ENCODE data around the gene FBXO24.

FBXO24 gene

GRCh38 chr7:100555701-100556100 lies 30.4 kb upstream of the FBXO24 start:
- Histone ChIP-seq H3K27ac (no peak overlapping the region), H3K4me3 (ENCODE audit: low read depth, low read length) (no peak overlapping the region), H3K36me3 (replicated peaks) (peaks cover 8% of the 10 kb centered on the region), H3K27me3 (replicated peaks) (no peaks in the 10 kb centered on the region)
- no peak for TF ChIP-seq CTCF (IDR thresholded peaks at IDR 0.05; ENCODE audit: low read depth, low read length, missing control alignments)
- no peak for DNase-seq
- in situ Hi-C loops (cut with HindIII; ENCODE audit: low pct_ligation_motif_present, low sequenced_read_pairs): no loop called here

GRCh38 chr7:100556541-100556940 lies 29.6 kb upstream of the FBXO24 start:
- H3K27me3 ChIP-seq (replicated peaks): no peaks in the 10 kb centered on the region
- in situ Hi-C loops (cut with HindIII; ENCODE audit: low pct_ligation_motif_present, low sequenced_read_pairs): no loop called here
- H3K36me3 ChIP-seq (replicated peaks): peaks cover 8% of the 10 kb centered on the region
- no peak overlapping the region for H3K4me3 ChIP-seq (ENCODE audit: low read depth, low read length)
- H3K27ac ChIP-seq: no peak overlapping the region
- no peak for TF ChIP-seq CTCF (IDR thresholded peaks at IDR 0.05; ENCODE audit: low read depth, low read length, missing control alignments)
- no peak for DNase-seq

GRCh38 chr7:100559127-100559526 lies 27.0 kb upstream of the FBXO24 start:
- Histone ChIP-seq H3K27ac (no peak overlapping the region), H3K4me3 (ENCODE audit: low read depth, low read length) (no peak overlapping the region), H3K36me3 (replicated peaks) (peaks cover under 1% of the 10 kb centered on the region), H3K27me3 (replicated peaks) (no peaks in the 10 kb centered on the region)
- in situ Hi-C loops (cut with HindIII; ENCODE audit: low pct_ligation_motif_present, low sequenced_read_pairs): no loop called here
- no peak for DNase-seq
- no peak for TF ChIP-seq CTCF (IDR thresholded peaks at IDR 0.05; ENCODE audit: low read depth, low read length, missing control alignments)

- in situ Hi-C loops (cut with HindIII; ENCODE audit: low pct_ligation_motif_present, low sequenced_read_pairs): no loop called here
- Histone ChIP-seq H3K36me3 (replicated peaks) (no peaks in the 10 kb centered on the region), H3K27ac (no peak overlapping the region), H3K27me3 (replicated peaks) (no peaks in the 10 kb centered on the region), H3K4me3 (ENCODE audit: low read depth, low read length) (no peak overlapping the region)
- DNase-seq: no peak
- TF ChIP-seq CTCF (IDR thresholded peaks at IDR 0.05; ENCODE audit: low read depth, low read length, missing control alignments): no peak
These were observed 24.5 kb upstream of the FBXO24 start for GRCh38 chr7:100561491-100562194.

GRCh38 chr7:100562195-100563099 lies 23.7 kb upstream of the FBXO24 start:
- Histone ChIP-seq H3K36me3 (replicated peaks) (no peaks in the 10 kb centered on the region), H3K27ac (no peak overlapping the region), H3K4me3 (ENCODE audit: low read depth, low read length) (no peak overlapping the region), H3K27me3 (replicated peaks) (no peaks in the 10 kb centered on the region)
- no peak for DNase-seq
- in situ Hi-C loops (cut with HindIII; ENCODE audit: low pct_ligation_motif_present, low sequenced_read_pairs): no loop called here
- no peak for TF ChIP-seq CTCF (IDR thresholded peaks at IDR 0.05; ENCODE audit: low read depth, low read length, missing control alignments)
